Raji (cell line): ENCODE results near the gene AGBL5.

Source experiments
- POLR2A ChIP-seq: IDR thresholded peaks from 2 replicates; pipeline ENCODE4 v1.6.1; 2011; ENCODE audit warnings: low read depth, low read length, control low read depth; ENCODE audit not compliant: insufficient read depth

Gene AGBL5

DNA sequence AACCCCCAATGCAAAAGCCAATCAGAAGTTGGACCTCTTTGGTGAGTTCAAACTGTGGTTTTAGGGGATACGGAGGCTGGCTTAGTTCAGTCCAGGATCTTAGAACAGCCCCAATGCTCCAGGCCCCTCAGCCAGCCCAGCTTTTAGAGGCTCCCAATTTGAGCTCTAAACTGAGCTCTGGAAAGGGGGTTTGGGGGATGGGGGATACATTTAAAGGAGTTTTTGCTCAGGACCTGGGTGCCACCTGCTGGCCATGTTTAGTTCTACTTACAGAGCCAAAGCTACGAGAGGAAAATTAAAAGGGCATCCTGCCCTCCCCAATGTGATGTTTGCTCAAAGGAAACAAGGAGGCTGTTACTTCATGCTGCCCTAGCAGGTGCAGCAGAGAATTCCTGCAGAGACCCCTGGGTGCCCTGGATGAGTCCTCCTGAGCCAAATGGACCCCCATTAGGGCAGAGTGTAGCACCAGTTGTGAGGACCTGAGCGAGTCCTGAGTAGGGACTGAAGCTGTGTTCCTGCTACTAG is 34.6 kb upstream of the AGBL5 start:
- no peak for TF ChIP-seq POLR2A

DNA sequence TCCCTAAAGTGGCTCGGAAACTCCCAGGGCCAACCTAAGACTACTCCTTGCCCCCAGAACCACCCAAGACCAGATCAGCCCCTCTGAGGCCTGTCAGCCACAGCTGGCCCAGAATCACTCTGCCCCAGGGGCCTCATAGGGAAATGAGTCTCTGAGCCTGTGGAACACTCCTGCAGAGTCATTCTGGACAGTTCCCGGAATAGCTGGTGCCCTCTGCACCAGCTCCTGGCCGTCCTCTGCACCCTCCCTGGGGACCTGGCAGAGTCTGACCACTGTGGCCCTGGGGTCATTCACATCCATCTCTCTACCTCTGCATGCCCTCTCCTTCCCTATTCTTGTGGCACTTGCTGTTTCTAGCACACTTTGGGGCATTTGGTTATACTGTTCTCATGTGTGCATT is 33.3 kb upstream of the AGBL5 start:
- no peak for TF ChIP-seq POLR2A

DNA sequence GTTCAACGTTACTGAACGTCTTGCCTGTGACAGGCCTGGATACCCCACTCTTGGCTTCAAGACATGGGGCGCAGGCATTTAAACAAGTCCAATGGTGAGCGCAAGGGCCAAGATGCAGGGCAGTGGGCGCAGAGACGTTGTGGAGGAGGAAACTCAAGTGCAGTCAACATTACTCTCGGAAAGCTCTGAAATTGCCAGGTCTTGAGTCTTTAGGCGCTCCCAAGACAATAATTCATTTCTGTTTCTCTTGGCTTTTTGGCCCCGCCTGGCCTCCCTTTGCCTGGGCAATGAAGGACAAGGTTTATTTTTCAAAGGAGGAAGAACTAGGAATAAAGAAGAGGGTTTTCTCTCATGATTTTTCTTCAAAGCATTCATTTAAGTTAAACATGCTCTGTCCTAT is 32.0 kb upstream of the AGBL5 start:
- no peak for TF ChIP-seq POLR2A

DNA sequence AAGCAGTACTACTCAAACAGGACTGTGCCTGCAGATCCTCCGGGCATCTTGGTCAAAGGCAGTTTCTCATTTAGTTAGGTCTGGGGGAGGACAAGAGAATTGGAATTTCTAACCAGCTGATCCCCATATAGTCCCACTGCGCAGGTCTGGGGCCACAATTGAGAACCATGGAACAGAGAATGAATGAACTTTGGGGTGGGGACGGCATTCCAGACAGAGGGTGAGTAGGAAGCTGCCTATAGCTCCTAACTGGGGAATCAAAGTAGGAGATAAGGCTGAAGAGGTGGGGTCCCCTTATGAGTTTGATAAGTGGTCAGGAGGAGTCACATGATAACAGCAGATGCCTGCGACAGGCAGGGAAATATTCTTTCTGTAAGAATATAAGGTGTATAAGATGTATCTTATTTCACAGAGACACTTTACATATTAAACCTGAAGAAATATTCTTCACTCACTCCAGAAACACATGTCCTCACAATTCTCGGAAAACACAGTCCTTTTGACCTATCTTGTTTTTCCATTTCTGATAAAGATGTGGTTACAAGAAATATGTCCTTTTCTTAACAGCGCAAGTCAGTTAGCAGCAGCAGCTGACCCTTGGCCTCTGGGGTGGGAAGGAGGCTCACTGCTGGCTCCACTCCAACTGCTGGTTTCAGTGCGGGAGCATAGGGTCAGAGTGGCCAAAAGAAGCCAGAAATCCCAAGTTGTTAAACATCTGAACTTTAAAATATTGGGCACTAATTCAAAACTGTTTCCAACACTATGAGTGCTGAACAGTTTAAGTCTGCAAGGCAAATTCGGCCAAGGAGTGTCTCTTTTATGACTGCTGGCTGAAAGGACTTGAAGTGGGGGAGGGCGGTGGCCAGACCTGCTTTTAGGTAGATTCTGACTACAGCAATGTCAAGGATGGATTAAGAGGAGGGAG is 31.3 kb upstream of the AGBL5 start:
- no peak for TF ChIP-seq POLR2A

DNA sequence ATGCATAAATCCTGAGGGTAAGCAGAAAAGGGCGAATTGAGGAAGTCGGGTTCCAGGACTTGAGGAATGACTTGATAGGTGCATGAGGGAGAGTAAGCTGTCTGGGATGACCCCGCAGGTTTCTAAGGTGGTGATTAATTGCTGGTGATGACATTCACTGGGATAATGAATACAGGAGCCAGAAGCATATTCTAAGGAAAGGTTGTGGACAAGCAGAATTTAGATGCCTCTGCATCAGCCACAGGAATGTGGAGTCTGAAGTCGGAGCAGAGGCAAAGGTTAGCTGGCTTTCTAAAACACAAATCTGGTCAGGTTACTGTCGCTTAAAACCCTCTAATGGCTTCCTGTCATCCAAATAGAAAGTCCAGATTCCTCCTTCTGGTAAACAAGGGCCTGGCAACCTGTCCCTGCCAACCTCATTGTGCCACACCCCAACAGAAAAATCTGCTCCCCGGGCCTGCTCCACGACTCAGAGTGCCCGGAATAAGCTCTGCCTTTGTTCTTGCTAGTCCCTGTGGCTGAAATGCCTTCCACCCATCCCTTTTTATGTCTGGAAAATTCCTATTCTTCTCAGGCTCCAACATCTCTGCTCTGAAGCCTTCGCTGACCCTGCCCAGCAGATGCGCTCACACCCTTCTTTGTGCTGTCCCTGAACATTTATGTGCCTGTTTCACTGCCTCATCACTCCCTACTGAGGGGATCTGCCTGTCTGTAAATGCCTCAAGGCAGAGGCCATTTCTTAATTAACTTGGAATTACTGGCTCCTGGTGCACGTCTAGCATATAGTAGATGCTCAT is 30.0 kb upstream of the AGBL5 start:
- TF ChIP-seq POLR2A, result no peak

DNA sequence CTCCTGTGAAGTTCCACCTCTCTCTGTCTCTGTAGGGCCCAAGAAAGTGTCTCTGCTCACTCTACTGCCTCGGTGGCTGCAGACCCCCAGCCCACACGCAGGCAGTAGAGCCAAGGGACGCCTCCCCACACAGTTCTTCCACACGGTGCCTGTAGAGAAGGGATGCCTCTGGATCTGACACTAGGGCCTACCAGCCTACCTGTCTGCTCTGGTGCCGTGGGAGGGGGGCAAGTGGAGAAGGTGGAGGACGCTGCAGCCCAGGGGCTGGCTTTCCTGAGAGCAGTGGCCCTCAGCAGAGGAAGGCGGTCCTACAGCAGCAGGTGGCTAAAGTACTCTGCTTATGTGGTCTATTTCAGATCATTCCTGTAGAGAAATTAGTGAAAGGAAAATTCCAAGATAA is 27.7 kb upstream of the AGBL5 start:
- no peak for TF ChIP-seq POLR2A

DNA sequence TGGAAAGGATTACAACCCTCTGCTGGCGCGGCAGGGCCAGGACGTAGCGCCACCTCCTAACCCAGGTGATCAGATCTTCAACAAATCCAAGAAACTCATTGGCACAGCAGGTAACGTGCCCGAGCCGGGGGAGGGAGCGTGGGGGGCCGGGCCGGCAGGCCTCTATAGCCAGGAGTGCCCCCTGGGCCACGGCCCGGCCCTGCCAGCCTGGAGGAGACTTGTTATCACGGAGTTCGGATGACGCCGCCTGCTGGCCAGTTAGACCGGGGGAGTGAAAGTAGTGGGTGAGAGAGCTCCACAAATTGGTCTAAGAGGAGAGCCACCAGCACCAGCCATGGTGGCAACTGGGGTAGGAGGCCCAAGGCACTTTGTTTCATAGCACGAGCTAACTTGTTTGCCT is 27.3 kb upstream of the AGBL5 start:
- no peak for TF ChIP-seq POLR2A

DNA sequence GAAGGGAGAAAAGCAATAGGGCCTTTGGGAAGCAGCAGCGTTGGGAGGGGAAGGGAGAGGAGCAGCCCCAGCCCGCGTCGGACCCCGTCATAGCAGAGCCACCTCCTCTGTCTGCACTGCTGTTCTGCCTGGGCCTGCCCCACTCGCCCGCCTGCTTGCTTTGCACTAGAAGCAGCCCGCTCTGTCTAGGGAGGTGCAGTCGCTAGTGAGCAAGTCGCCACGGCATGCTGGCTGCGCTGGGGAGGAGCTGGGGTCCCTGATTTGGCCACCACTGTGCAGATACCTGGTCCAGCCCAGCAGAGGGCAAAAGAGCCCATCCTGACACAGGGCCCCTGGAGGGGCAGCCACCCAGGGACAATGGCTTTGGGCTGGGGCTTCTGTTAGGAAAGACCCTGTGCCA is 26.7 kb upstream of the AGBL5 start:
- no peak for TF ChIP-seq POLR2A

DNA sequence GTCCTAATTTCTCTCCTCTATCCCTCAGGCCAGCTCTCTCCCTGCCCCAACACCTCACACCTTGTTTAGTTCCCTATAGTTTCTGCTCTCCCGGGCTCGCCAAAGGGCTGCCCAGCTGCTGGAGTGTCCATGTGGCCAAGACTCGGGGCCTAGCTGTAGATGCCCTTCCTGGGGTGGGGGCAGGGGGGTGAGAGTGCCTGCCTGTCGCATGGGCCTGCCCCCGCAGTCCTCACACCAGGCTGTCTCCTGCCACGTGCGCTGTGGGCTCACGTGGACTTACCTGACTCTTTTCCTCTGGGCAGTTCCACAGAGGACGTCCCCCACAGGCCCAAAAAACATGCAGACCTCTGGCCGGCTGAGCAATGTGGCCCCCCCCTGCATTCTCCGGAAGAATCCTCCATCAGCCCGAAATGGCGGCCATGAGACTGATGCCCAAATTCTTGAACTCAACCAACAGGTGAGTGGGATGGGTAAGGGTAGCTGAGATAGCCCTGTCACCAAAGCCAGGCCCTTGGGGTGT is 26.1 kb upstream of the AGBL5 start:
- no peak for TF ChIP-seq POLR2A

DNA sequence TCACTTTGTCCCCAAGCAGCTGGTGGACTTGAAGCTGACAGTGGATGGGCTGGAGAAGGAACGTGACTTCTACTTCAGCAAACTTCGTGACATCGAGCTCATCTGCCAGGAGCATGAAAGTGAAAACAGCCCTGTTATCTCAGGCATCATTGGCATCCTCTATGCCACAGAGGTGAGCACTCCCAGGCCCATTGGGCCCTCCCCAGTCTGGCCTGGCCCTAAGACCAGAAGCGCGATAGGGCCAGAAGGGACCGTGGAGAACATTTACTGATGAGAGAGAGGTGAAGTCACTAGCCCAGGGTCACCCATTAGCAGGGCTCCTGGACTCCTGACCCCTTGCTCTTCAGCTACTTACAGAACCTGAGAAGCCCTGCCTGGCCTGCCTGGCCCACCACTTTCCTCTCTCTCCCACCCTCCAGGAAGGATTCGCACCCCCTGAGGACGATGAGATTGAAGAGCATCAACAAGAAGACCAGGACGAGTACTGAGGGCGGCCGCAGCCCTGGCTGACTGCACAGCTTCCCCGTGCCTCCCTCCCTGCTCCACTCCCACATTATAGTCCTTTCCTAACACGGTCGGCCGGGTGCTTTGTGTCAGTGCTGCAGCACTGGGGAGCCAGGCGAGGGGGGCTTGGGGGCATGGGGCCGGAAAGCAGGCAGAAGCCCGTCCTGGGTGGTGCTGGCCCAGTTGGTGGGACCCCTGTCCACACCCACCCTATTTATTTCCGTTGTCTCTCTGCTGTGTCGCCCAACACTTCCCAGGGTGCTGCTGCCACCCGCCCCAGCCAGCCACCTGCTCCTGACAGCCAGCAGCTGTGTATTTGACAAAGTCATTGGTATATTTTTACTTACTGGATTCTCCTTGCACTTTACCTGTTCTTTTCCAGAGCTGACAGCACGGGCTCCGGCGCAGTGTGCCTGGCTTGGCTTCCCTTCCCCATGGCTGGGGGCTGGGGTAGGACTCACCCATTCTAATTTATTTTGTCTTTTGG is 25.3 kb upstream of the AGBL5 start:
- no peak for TF ChIP-seq POLR2A

DNA sequence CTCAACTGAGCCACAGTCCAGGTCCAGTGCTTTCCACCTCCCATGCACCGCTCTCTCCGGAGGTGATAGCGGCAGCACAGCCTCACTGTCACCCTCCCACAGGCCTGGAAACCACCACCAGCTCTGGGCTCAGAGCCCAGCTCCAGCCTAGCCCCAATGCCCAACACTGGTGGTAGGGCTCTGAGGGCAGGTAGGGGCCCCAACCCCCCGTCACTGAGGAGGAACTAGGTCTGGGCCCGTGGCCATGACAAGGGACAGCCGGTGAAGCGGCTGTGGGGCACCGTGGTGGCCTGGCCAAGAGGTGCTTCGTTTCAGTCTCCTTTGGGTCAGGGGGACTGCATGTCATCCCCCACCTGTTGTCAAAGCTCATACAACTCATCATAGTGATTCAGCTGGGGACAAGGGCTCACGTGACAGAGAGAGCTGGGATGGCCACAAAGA is 24.2 kb upstream of the AGBL5 start:
- TF ChIP-seq POLR2A, result no peak

DNA sequence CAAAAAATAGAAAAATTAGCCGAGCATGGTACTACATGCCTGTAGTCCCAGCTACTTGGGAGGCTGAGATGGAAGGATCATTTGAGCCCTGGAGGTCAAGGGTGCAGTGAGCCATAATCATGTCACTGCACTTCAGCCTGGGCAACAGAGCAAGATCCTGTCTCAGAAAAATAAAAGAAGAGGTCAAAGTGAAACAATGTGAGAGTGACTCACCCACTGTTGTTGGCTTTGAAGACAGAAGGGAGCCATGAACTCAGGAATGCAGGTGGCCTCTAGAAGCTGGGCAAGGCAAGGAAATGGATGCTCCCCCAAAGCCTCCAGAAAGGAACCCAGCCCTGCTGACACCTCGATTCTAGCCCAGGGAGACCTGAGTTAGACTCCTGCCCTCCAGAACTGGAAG is 22.4 kb upstream of the AGBL5 start:
- TF ChIP-seq POLR2A, result no peak

DNA sequence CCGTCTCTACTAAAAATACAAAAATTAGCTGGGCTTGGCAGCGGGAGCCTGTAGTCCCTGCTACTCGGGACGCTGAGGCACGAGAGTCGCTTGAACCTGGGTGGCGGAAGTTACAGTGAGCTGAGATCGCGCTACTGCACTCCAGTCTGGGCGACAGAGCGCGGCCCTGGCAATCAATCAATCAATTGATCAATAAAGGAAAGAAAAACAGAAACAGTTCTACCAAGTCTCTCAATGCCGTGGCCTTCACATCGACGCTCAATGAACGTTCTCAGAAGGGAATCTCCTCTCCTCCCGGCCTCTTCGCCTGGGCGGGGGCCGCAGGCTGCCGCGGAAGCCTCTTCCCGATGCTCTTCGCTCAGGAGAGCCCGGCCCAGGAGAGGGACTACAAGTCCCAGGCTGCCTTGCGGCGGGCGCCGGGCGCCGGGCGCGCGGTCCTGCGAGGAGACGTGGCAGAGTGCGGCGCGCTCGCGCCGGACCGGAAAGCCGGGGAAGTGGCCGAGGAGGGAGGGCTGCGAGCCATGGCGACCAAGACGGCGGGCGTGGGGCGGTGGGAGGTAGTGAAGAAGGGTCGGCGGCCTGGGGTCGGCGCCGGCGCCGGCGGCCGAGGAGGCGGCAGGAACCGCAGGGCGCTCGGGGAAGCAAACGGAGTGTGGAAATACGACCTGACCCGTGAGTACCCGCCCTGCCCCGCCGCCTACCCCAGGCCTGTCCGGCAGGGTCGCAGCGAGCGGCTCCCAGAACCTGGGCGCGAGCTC is 18.8 kb upstream of the AGBL5 start, which contains the start of gene TMEM214:
Gene TMEM214, plus strand, starts transcription at position 471 of the 758 bp plus-strand sequence. Its CDS starts 51 bp downstream, at position 522.
- TF ChIP-seq POLR2A, result peak; percentile 84

DNA sequence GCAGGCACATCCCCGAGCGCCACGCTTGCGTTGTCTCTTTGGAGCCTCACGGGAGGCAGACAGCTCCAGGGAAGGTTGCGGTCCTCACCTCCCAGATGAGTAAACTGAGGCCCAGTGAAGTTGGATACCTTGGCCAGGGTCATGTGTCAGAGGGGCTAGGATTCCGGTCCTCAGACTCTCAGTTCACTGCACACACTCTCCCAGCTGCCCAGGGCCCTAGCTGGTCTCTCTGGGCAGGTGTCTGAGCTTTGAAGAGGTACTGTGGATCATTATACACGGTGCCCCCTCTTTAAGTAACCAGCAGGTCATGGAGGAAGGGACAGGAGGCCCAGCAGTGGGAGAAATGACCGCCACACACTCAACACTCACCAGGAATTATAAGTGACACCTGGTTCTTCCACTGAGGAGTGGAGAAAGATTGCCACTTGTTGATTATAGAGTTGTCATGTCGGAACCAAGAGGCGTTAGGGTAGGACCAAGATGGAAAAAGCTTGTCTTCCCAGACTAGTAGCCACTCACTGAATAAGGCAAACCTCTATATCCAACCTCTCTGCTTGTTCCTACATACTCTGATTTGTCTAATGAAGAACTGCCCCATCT is 18.1 kb upstream of the AGBL5 start:
- TF ChIP-seq POLR2A, result no peak

DNA sequence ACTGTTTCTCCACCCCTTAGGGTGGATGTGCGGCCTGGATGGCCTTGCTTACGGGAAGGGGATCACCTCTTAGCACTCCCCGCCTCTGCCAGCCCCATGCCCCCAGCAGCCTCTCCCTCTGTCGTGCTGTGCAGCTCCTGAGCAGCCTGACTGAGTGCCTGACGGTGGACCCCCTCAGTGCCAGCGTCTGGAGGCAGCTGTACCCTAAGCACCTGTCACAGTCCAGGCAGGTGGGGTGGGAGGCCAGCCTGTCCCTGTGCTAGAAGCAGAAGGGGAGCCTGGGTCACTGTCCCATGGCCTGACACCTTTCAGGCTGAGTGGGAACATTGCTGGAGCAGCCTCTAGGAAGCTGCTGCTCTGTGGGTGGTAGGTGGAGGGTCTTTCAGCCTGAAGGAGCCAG is 13.5 kb upstream of the AGBL5 start:
- TF ChIP-seq POLR2A, result no peak
